LNCaP clone FGC (cell line): ENCODE measurements around the gene COP1.
"Not testable (repeated sequence)": the region's sequence is repeated elsewhere in the genome, so short reads cannot be mapped to it uniquely, and the experiment has no call there.

Source experiments
- DNase-seq: peaks from one replicate; pipeline ENCODE4 v3.0.0-alpha.2; 2011; ENCODE audit warnings: low read depth
- H3K4me3 ChIP-seq: 2 replicates; pipeline ENCODE4 v1.5.1; 2011; ENCODE audit warnings: mild to moderate bottlenecking, low read depth, low read length, control low read depth
- TF ChIP-seq, protein P1 (sequence below): IDR thresholded peaks from 2 replicates; pipeline ENCODE4 v1.5.1; 2012; ENCODE audit warnings: mild to moderate bottlenecking; ENCODE audit not compliant: control insufficient read depth, insufficient read depth; ENCODE audit errors: extremely low read depth

COP1 gene

DNA sequence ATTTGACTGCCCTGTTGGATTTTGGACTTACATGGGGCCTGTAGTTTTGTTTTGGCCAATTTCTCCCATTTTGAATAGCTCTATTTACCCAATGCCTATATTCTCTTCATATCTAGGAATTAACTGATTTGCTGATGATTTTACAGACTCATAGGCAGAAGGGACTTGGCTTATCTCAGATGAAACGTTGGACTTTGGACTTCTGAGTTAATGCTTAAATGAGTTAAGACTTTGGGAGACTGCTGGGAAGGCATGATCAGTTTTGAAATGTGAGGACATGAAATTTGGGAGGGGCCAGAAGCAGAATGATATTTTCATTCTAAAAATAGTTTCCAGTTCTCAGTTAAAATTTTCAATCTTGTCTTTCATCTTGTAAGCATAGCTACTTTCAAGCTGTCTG is 222.3 kb downstream of the COP1 start:
- TF ChIP-seq, protein P1, sequence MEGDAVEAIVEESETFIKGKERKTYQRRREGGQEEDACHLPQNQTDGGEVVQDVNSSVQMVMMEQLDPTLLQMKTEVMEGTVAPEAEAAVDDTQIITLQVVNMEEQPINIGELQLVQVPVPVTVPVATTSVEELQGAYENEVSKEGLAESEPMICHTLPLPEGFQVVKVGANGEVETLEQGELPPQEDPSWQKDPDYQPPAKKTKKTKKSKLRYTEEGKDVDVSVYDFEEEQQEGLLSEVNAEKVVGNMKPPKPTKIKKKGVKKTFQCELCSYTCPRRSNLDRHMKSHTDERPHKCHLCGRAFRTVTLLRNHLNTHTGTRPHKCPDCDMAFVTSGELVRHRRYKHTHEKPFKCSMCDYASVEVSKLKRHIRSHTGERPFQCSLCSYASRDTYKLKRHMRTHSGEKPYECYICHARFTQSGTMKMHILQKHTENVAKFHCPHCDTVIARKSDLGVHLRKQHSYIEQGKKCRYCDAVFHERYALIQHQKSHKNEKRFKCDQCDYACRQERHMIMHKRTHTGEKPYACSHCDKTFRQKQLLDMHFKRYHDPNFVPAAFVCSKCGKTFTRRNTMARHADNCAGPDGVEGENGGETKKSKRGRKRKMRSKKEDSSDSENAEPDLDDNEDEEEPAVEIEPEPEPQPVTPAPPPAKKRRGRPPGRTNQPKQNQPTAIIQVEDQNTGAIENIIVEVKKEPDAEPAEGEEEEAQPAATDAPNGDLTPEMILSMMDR, result no peak
- DNase-seq, result no peak
- H3K4me3 ChIP-seq, result no peak overlapping the region

DNA sequence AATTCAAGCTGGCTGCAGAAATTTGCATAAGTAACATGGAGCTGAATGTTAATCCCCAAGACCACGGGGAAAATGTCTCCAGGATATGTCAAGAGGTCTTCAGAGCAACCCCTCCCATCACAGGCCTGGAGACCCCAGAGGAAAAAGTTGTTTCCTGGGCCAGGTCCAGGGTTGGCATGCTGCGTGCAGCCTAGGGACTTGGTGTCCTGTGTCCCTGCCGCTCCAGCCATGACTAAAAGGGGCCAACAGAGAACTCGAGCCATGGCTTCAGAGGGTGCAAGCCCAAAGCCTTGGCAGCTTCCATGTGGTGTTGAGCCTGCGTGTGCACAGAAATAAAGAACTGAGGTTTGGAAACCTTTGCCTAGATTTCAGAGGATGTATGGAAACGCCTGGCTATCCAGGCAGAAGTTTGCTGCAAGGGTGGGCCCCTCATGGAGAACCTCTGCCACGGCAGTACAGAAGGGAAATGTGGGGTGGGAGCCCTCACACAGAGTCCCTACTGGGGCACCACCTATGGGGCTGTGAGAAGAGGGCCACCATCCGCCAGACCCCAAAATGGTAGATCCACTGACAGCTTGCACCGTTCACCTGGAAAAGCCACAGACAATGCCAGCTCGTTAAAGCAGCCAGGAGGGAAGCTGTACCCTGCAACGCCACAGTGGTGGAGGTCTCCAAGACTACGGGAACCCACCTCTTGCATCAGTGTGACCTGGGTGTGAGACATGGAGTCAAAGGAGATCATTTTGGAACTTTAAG is 222.9 kb downstream of the COP1 start:
- no peak for DNase-seq
- H3K4me3 ChIP-seq, result no peak overlapping the region
- TF ChIP-seq, protein P1, result no peak

GRCh38 chr1:175983363-175983762 is 223.7 kb downstream of the COP1 start:
- DNase-seq, H3K4me3 ChIP-seq: not testable (repeated sequence)

GRCh38 chr1:175981128-175981527 is 226.0 kb downstream of the COP1 start:
- DNase-seq, result no peak
- H3K4me3 ChIP-seq, result no peak overlapping the region
- TF ChIP-seq, protein P1, result no peak

GRCh38 chr1:175978926-175979325 is 228.2 kb downstream of the COP1 start:
- no peak overlapping the region for H3K4me3 ChIP-seq
- TF ChIP-seq, protein P1, result no peak
- DNase-seq, result no peak

DNA sequence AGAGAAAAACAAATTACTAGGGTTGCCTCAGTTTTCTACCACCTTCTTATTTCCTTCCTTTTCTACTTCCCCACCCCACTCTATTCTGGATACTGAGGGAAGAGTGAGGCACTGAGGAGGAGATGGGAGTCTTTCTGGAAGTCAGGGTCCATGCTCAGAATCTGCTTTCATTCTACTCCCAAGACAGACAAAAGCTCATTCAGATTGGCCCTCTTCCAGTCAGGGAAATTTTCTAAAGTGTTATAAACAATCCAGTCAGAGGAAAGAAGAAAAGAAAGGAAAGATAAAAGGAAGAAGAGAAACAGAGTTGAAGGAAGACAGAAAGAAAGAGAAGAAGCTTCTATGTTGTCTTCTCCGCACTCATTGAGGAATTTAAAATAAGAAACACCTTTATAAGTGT is 228.6 kb downstream of the COP1 start:
- DNase-seq, result no peak
- no peak overlapping the region for H3K4me3 ChIP-seq
- TF ChIP-seq, protein P1, result no peak

DNA sequence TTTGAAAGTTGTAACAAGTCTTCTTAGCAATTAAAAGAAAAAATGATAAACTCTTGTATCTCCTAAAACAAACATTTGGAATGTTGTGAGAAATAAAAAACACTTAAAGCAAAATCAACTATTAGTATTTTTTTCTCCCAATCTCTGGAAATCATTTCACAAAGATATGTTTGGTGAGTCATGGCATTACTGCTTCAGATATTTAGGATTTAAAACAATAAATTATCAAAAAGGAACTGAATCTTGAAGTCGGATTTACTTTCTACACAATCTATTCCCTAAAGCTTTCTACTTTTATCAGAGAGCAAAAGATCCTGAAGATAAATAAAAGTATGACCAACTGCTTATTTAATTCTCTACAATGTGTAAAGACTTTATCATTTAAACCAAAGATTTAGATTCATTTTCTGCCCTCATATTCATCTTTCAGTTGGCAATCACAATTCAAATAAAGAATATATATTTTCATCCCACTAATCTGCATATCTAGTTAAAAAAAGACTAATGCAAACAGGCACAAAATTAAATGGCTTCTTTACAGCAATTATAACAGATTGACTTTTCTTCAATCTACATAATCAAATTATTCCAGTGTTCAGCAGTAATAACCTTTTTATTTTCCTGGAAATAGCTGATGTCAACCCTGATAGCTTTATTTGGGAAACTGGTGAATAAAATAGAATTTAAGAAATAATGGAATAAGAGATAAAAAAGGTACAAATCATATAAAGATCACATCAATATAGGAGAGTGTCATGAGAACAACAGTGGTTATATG is 230.0 kb downstream of the COP1 start:
- DNase-seq, result no peak
- TF ChIP-seq, protein P1, result no peak
- H3K4me3 ChIP-seq, result no peak overlapping the region
